Tibial artery (tissue), 4 donors: ENCODE data around the gene HMGN4.
"Not testable (repeated sequence)": the region's sequence is repeated elsewhere in the genome, so short reads cannot be mapped to it uniquely, and the experiment has no call there.

Source experiments
- DNase-seq, 2 donors: peaks; one replicate each; pipeline ENCODE4 v3.0.0-alpha.2; 2019
- H3K27ac ChIP-seq, 2 donors: fragments of 200-600 bp; sonication (generic) in 1 of 2; 1 replicate in 1 of 2; 2 replicates in 1 of 2; pipeline ENCODE4 v1.5.1; 2018 to 2019; ENCODE audit warnings: mild to moderate bottlenecking in 1 of 2
- H3K27me3 ChIP-seq, 2 donors: fragments of 200-600 bp; sonication (generic) in 1 of 2; one replicate each; pipeline versions ENCODE4 v1.5.1 to v1.6.0; 2016 to 2019
- H3K36me3 ChIP-seq, 3 donors: fragments of 200-600 bp; sonication (generic) in 2 of 3; one replicate each; pipeline ENCODE4 v1.5.1; 2016 to 2019; ENCODE audit warnings: mild to moderate bottlenecking in 2 of 3
- H3K4me1 ChIP-seq, 4 donors: fragments of 200-600 bp; sonication (generic) in 2 of 4; 1 replicate in 3 of 4; 2 replicates in 1 of 4; pipeline ENCODE4 v1.5.1; 2016 to 2019
- H3K4me3 ChIP-seq, 2 donors: fragments of 200-600 bp; sonication (generic) in 1 of 2; 1 replicate in 1 of 2; 2 replicates in 1 of 2; pipeline ENCODE4 v1.5.1; 2018 to 2019; ENCODE audit warnings: mild to moderate bottlenecking in 2 of 2
- H3K9me3 ChIP-seq, 3 donors: fragments of 200-600 bp; sonication (generic) in 1 of 3; one replicate each; pipeline ENCODE4 v1.5.1; 2016 to 2019
- intact Hi-C: fragments of 100-400 bp; cut with DNase I; formaldehyde crosslinking; loops from one replicate; pipeline ENCODE4 v1.15.0; 2023; ENCODE audit warnings: low total_unique reads
- TF ChIP-seq, protein P1 (sequence below), 2 experiments: fragments of 200-600 bp in 1 of 2; fragments of 450-650 bp in 1 of 2; IDR thresholded peaks; one replicate each; pipeline ENCODE4 v1.5.1; 2017 to 2019; ENCODE audit warnings: antibody characterized with exemption in 2 of 2, mild to moderate bottlenecking in 1 of 2, moderate library complexity in 1 of 2

Gene HMGN4

DNA sequence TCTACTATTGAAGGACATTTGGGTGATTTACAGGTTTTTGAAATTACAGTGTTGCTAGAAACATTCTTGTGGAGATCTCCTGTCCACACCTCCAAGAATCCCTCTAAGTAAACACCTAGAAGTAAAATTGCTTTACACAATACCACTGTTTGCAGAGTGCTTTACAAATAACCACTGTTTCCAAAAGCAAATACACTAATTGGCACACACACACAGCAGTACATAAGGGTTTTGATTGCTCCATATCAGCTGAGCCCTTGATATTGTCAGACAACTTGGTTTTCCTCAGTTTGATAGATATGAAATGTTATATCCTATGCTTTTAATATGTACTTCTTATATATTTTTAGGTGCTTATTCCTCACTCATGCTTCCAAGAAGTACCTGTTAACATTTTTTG, 6.3 kb downstream of the HMGN4 start:
- Histone ChIP-seq H3K36me3 (peaks cover 26 to 36% (median 32%) of the 10 kb centered on the region in 3 donors), H3K9me3 (no peaks in the 10 kb centered on the region), H3K27ac (no peak overlapping the region), H3K4me1 (peaks cover 0 to 17% (median 10%) of the 10 kb centered on the region in 4 donors), H3K27me3 (no peaks in the 10 kb centered on the region), H3K4me3 (no peak overlapping the region)
- intact Hi-C loops = no loop called here
- DNase-seq = no peak
- TF ChIP-seq, protein P1, sequence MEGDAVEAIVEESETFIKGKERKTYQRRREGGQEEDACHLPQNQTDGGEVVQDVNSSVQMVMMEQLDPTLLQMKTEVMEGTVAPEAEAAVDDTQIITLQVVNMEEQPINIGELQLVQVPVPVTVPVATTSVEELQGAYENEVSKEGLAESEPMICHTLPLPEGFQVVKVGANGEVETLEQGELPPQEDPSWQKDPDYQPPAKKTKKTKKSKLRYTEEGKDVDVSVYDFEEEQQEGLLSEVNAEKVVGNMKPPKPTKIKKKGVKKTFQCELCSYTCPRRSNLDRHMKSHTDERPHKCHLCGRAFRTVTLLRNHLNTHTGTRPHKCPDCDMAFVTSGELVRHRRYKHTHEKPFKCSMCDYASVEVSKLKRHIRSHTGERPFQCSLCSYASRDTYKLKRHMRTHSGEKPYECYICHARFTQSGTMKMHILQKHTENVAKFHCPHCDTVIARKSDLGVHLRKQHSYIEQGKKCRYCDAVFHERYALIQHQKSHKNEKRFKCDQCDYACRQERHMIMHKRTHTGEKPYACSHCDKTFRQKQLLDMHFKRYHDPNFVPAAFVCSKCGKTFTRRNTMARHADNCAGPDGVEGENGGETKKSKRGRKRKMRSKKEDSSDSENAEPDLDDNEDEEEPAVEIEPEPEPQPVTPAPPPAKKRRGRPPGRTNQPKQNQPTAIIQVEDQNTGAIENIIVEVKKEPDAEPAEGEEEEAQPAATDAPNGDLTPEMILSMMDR (IDR thresholded peaks at IDR 0.05) = no peak

DNA sequence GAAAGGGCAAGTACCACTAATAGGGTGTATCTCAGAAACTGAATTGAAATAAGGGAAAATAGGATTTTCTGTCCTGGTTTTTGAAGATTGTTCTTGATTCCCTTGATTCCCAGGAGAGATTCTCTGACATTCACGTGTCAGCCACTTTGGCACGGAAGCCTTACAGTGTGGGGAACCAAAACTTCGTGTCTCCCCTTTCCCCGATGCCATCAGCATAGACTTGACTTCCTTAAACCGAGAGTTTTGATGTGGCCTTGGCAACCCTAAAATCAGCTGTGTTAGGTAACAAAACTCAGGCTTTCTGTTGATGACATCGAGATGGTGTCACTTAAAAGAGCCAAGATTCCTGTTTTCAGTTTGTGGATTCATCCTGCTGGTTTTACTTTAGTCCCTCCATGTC, 7.5 kb downstream of the HMGN4 start:
- TF ChIP-seq, protein P1 (IDR thresholded peaks at IDR 0.05) = no peak
- Histone ChIP-seq H3K36me3 (peaks cover 26 to 32% (median 32%) of the 10 kb centered on the region in 3 donors), H3K27ac (no peak overlapping the region), H3K9me3 (no peaks in the 10 kb centered on the region), H3K27me3 (no peaks in the 10 kb centered on the region), H3K4me1 (peaks cover 0 to 8% (median 3%) of the 10 kb centered on the region in 4 donors), H3K4me3 (no peak overlapping the region)
- intact Hi-C loops = no loop called here
- DNase-seq = no peak

DNA sequence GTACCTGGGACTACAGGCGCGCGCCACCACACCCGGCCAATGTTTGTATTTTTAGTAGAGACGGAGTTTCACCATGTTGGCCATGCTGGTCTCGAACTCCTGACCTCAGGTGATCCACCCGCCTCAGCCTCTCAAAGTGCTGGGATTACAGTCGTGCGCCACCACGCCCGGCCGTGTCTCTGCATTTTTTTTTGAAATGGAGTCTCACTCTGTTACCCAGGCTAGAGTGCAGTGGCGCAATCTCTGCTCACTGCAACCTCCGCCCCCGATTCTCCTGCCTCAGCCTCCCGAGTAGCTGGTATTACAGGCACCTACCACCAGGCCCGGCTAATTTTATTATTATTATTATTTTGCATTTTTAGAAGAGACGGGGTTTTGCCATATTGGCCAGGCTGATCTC, 9.2 kb downstream of the HMGN4 start:
- H3K4me1 ChIP-seq, intact Hi-C loops, DNase-seq, H3K27me3 ChIP-seq, H3K27ac ChIP-seq, H3K4me3 ChIP-seq, H3K9me3 ChIP-seq: not testable (repeated sequence)
- peaks cover 26 to 30% (median 27%) of the 10 kb centered on the region in 3 donors for H3K36me3 ChIP-seq

DNA sequence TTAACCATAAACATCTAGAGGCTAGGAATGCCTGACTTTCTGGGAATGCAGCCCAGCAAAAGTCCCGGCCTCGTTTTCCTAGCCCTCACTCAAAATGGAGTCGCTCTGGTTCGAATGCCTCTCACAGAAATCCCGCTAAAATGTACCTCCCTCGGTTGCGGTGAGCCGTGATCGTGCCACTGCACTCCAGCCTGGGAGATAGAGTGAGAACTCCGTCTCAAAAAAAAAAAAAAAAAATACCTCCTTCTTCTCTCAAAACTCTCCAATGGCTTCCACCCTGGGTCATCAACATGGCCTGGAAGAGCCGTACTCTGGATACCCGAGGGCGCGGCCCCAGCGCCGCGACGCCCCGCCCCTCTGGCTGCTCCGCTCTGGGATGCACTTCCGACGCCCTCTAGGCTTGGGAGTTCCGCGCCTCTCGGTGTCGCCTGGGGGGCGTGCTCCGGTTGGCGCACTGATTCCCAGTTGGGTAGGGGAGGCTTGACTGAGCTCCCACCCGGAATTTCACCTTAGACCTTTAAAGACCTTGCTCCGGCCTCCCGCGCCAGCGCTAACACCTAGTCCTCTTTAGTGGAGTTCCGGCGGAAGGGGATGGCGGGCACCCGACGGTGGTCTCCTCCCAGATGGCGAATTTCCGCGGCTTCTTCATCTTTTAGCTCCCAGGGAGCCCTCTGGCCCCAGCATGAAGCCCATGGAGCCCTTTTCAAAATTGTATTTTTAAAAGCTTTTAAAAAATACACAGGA, 12.3 kb downstream of the HMGN4 start:
- Histone ChIP-seq H3K27me3 (no peaks in the 10 kb centered on the region), H3K9me3 (no peaks in the 10 kb centered on the region), H3K27ac (peak overlapping the region in 1 of 2 donors; percentile 40), H3K4me1 (peaks cover 0 to 18% (median 5%) of the 10 kb centered on the region in 4 donors), H3K36me3 (peaks cover 6 to 14% (median 9%) of the 10 kb centered on the region in 3 donors), H3K4me3 (peak overlapping the region; percentile 46 to 51)
- TF ChIP-seq, protein P1 (IDR thresholded peaks at IDR 0.05) = no peak
- DNase-seq = peak in 1 of 2 donors; percentile 77
- intact Hi-C loops = no loop called here

DNA sequence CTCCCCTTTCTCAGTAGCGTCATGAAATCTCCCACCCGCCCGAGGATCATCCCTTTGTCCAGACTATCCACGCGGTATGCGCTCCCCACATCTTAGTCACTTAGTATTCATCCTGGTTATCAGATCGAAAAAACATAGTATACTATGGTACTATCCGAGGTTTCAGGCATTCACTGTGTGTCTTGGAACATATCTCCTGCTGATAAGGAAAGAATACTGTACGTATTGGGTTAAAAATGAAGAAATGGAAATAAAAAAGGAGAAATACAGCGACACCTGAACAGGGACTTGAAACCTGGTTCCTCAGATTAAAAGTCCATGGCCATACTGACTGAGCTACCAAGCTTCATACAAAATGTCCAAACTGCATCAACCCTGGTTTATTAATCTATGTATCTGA, 14.0 kb downstream of the HMGN4 start:
- Histone ChIP-seq H3K4me3 (no peak overlapping the region), H3K27me3 (no peaks in the 10 kb centered on the region), H3K9me3 (no peaks in the 10 kb centered on the region), H3K36me3 (no peaks in the 10 kb centered on the region), H3K4me1 (peaks cover 0 to 18% (median 5%) of the 10 kb centered on the region in 4 donors), H3K27ac (no peak overlapping the region)
- no peak for DNase-seq
- TF ChIP-seq, protein P1 (IDR thresholded peaks at IDR 0.05) = no peak
- intact Hi-C loops = no loop called here

DNA sequence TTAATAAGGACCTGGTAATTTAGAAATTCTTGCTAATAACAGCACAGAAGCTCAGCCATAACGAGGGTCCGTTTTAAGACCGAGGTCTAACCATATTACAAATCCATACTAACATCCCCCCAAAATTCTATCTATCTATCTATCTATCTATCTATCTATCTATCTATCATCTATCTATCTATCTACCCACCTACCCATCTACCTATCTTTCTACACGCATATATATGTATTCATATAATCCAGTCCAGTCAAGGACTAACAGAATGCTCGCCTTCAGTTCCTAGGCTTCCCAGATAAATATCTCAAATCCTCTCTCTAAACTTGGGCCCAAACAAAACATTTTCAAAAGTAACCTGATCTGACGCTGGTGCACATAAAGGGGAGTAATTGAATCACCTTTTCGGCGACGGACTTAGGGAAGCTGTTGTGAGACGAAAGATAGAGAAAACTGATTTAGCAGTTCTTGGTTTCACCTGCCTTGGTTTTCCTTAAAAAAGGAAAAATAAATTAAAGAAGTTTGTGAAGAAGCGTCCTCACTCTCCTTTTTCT, 14.5 kb downstream of the HMGN4 start:
- DNase-seq = no peak
- TF ChIP-seq, protein P1 (IDR thresholded peaks at IDR 0.05) = no peak
- H3K27me3 ChIP-seq = no peaks in the 10 kb centered on the region
- H3K36me3 ChIP-seq = no peaks in the 10 kb centered on the region
- H3K4me1 ChIP-seq = peaks cover 0 to 18% (median 5%) of the 10 kb centered on the region in 4 donors
- H3K9me3 ChIP-seq = no peaks in the 10 kb centered on the region
- peak overlapping the region; percentile 49 to 59 for H3K4me3 ChIP-seq
- peak overlapping the region; percentile 75 to 77 for H3K27ac ChIP-seq
- intact Hi-C loops = no loop called here
